H1 (cell line): ENCODE results near the gene ANKLE1. TPM values are rescaled to one million over a fixed set of nuclear protein-coding genes. Genes with fewer than 3 reads are reported as not detected.

Experiments
- BRCA1 ChIP-seq: IDR thresholded peaks from 2 replicates; pipeline ENCODE4 v1.6.1; 2012; ENCODE audit warnings: low read depth, low read length, improper control_type of control experiment
- FOSL1 ChIP-seq: IDR thresholded peaks from 2 replicates; pipeline ENCODE4 v1.6.1; 2011; ENCODE audit warnings: mild to moderate bottlenecking, low read depth, low read length, moderate library complexity; ENCODE audit not compliant: insufficient read depth
- HDAC2 ChIP-seq, 2 experiments: fragments of 300-600 bp in 1 of 2; sonication (generic) in 1 of 2; IDR thresholded peaks; 2 replicates each; pipeline ENCODE4 v1.6.1; 2011 to 2012; ENCODE audit warnings: low read depth in 2 of 2, low read length in 2 of 2, mild to moderate bottlenecking in 2 of 2, moderate library complexity in 2 of 2, borderline replicate concordance in 1 of 2, inconsistent platforms in 1 of 2
- PHF8 ChIP-seq: fragments of 200-600 bp; sonication (generic); conservative IDR thresholded peaks from 2 replicates; pipeline ENCODE4 v1.7.1; 2012; ENCODE audit warnings: low read depth, mild to moderate bottlenecking, inconsistent platforms, low read length, moderate library complexity
- SIRT6 ChIP-seq: IDR thresholded peaks from one replicate; pipeline ENCODE4 v1.7.1; 2012; ENCODE audit warnings: low read length, inconsistent platforms
- polyA plus RNA-seq, 7 experiments: library from polyadenylated mRNA; depleted of rRNA in 3 of 7; stranded (reverse) in 5 of 7; unstranded in 2 of 7; fragments of >200 nt in 5 of 7; fragments of 200-250 nt in 2 of 7; gene quantifications; 1 replicate in 5 of 7; 2 replicates in 1 of 7; 4 replicates in 1 of 7; pipeline versions ENCODE4 v1.2.1 to v1.2.3, GENCODE V29; 2011 to 2013; ENCODE audit warnings: missing spikeins in 2 of 7, mixed read lengths in 2 of 7
- total RNA-seq: library from RNA; stranded (reverse); fragmentation: NEBNext Ultra II Directional; extraction: Animal tissue kit (Norgen Biotek cat#: 25700); gene quantifications from 2 replicates; pipeline ENCODE4 v1.2.1, GENCODE V29; 2021
- TF ChIP-seq, protein P1 (sequence below): IDR thresholded peaks from 2 replicates; pipeline ENCODE4 v1.6.1; 2011; ENCODE audit warnings: low read depth, mild to moderate bottlenecking, low read length; ENCODE audit not compliant: insufficient read depth

ANKLE1 gene
- total and polyA plus RNA-seq, 2 of the 8 experiments (the other 6 are each of a cell fraction or from before 2014, with no cell fraction given): 6.1 to 9.6 TPM

DNA sequence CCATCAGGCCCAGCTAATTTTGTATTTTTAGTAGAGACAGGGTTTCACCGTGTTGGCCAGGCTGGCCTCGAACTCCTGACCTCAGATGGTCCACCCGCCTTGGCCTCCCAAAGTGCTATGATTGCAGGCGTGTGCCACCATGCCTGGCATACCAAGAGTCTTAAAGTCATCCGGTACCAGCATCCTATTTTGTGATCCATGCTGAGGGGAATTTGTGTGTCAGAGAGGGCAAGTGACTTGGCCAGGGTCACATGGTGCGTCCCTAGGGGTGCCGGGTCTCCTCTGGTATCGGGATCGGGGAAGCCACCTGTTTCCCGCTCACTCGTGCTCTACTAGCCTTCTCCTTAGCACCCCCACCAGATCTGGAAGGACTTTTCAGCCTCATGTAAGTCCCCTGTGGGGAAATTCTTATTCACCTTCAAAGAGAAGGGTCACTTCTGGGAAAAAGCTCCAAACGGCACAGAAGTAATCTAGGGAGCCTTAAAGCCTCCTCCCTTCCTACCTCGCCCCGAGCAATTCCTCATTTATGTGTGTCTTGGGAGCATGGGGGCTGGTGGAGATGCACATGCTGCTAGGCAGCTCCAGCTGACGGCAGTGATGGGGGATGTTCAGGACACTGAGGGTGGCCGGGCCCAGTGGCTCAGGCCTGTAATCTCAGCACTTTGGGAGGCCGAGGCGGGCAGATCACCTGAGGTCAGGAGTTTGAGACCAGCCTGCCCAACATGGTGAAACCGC is 6.1 kb upstream of the ANKLE1 start (continued):
- TF ChIP-seq, protein P1, sequence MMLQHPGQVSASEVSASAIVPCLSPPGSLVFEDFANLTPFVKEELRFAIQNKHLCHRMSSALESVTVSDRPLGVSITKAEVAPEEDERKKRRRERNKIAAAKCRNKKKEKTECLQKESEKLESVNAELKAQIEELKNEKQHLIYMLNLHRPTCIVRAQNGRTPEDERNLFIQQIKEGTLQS: no peak
- TF ChIP-seq BRCA1 (no peak), PHF8 (no peak), HDAC2 (IDR thresholded peaks at IDR 0.05; ENCODE audit: borderline replicate concordance in 1 of 2, low read depth in 2 of 2, low read length in 2 of 2) (no peak), SIRT6 (no peak), FOSL1 (no peak)
